ENCODE measurements around the gene IQCM. TPM values are rescaled to one million over a fixed set of nuclear protein-coding genes. Genes with fewer than 3 reads are reported as not detected.

IQCM gene
- total and polyA plus RNA-seq, 2 donors (not counting 3 experiments of a cell fraction or from before 2014, with no cell fraction given) = not detected

DNA sequence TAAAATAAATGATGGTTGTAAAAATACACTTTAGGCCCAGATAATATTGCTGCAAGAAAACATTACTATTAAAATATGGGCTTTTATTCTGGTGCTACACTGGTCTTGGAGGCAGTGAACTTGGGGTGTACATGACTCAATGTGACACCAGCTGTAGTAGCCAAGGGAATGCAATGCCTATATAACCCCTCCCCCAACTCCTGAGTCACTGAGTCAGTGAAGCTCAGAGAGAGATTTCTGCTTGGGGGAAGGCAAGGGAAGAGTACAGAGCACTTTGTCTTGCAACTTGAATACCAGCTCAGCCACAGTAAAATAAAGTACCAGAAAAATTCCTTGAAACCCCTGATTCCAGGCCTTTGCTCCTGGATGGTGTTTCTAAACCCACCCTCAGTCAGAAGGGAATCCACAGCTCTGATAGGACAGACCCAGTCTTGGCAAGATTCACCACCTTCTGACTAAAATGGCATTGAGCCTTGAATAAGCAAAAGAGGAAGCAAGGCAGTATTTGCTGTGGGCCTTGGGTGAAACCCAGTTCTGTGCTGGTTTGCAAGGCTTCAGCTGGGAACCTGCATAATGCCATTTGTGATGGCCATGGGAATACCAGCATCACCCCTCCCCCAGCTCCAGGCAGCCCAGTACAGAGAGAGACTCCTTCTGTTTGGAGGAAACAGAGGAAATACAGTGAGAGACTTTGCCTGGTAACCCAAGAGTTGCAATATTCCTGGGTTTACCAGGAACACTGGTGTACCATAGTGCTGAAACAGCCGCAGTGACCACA is 209.9 kb downstream of the IQCM start:
- no peaks in the 10 kb centered on the region for H3K79me2 ChIP-seq (ENCODE audit: control insufficient read depth, insufficient read depth, low read length)
- H3K4me1 ChIP-seq (ENCODE audit: control insufficient read depth, extremely low read depth, insufficient read depth, low read length) = no peaks in the 10 kb centered on the region
- no peaks in the 10 kb centered on the region for H3K27me3 ChIP-seq (ENCODE audit: control insufficient read depth in 2 of 2, insufficient read depth in 2 of 2, low read length in 2 of 2)
- no peaks in the 10 kb centered on the region for H4K20me1 ChIP-seq (replicated peaks; ENCODE audit: control insufficient read depth, extremely low read depth, insufficient read depth, low read length)
- TF ChIP-seq POLR2AphosphoS5 (IDR thresholded peaks at IDR 0.05; ENCODE audit: insufficient read depth, low read depth, low read length) (no peak), FOS (IDR thresholded peaks at IDR 0.05; ENCODE audit: borderline replicate concordance, insufficient read depth, low read length) (no peak), POLR2A (IDR thresholded peaks at IDR 0.05; ENCODE audit: low read depth, low read length) (no peak), GATA2 (IDR thresholded peaks at IDR 0.05; ENCODE audit: insufficient read depth, insufficient read length, low read depth, low read length) (no peak), MYC (IDR thresholded peaks at IDR 0.05; ENCODE audit: low read depth, low read length) (no peak), JUN (IDR thresholded peaks at IDR 0.05; ENCODE audit: borderline replicate concordance, insufficient read depth, insufficient read length, low read depth) (no peak), EZH2 (IDR thresholded peaks at IDR 0.05; ENCODE audit: borderline replicate concordance, low read depth, low read length, severe bottlenecking) (no peak)
- TF ChIP-seq, protein P1, sequence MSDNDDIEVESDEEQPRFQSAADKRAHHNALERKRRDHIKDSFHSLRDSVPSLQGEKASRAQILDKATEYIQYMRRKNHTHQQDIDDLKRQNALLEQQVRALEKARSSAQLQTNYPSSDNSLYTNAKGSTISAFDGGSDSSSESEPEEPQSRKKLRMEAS (IDR thresholded peaks at IDR 0.05; ENCODE audit: insufficient read depth, insufficient read length) = no peak
- TF ChIP-seq, protein P2, sequence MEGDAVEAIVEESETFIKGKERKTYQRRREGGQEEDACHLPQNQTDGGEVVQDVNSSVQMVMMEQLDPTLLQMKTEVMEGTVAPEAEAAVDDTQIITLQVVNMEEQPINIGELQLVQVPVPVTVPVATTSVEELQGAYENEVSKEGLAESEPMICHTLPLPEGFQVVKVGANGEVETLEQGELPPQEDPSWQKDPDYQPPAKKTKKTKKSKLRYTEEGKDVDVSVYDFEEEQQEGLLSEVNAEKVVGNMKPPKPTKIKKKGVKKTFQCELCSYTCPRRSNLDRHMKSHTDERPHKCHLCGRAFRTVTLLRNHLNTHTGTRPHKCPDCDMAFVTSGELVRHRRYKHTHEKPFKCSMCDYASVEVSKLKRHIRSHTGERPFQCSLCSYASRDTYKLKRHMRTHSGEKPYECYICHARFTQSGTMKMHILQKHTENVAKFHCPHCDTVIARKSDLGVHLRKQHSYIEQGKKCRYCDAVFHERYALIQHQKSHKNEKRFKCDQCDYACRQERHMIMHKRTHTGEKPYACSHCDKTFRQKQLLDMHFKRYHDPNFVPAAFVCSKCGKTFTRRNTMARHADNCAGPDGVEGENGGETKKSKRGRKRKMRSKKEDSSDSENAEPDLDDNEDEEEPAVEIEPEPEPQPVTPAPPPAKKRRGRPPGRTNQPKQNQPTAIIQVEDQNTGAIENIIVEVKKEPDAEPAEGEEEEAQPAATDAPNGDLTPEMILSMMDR (IDR thresholded peaks at IDR 0.05; ENCODE audit: extremely low read depth in 1 of 2, insufficient read depth in 1 of 2, low read depth in 1 of 2, low read length in 2 of 2) = no peak
- H3K4me2 ChIP-seq (ENCODE audit: insufficient read depth, low read length) = no peak overlapping the region
- no peak overlapping the region for H2AFZ ChIP-seq (ENCODE audit: low read depth, low read length)
- DNase-seq (ENCODE audit: low read depth, low spot score) = no peak
- intact Hi-C loops (cut with micrococcal nuclease) = no loop called here
- dilution Hi-C loops (cut with MboI; ENCODE audit: extremely low pct_ligation_motif_present, low sequenced_read_pairs) = no loop called here
- BruUV-seq (replicated peaks) = no TSS peak
- H3K4me3 ChIP-seq (replicated peaks in 1 of 3; ENCODE audit: insufficient read depth in 1 of 3, low read depth in 1 of 3, low read length in 3 of 3) = no peak overlapping the region
- peaks cover 2% of the 10 kb centered on the region for H3K9me3 ChIP-seq (replicated peaks; ENCODE audit: control insufficient read depth, insufficient read depth, low read length)
- no peak overlapping the region for H3K27ac ChIP-seq (ENCODE audit: insufficient read depth, low read depth, low read length)
- no peaks in the 10 kb centered on the region for H3K9me1 ChIP-seq (replicated peaks; ENCODE audit: control insufficient read depth, extremely low read depth, insufficient read depth, low read length)
- H3K9ac ChIP-seq (replicated peaks; ENCODE audit: extremely low read depth, insufficient read depth, low read length) = no peak overlapping the region
- CTCF ChIA-PET = no interaction called here
- POLR2A ChIA-PET = no interaction called here
- H3K36me3 ChIP-seq (ENCODE audit: control insufficient read depth in 2 of 2, extremely low read depth in 1 of 2, insufficient read depth in 2 of 2, low read length in 2 of 2) = no peaks in the 10 kb centered on the region
- no peak for FAIRE-seq
